Globus pallidus (tissue), 1 donor: ENCODE data around the gene SOCS4.
"Not testable (repeated sequence)": the region's sequence is repeated elsewhere in the genome, so short reads cannot be mapped to it uniquely, and the experiment has no call there.

Experiments
- DNase-seq: peaks from one replicate; pipeline ENCODE4 v3.0.0-alpha.2; 2015; ENCODE audit warnings: low spot score

Gene SOCS4, protein sequence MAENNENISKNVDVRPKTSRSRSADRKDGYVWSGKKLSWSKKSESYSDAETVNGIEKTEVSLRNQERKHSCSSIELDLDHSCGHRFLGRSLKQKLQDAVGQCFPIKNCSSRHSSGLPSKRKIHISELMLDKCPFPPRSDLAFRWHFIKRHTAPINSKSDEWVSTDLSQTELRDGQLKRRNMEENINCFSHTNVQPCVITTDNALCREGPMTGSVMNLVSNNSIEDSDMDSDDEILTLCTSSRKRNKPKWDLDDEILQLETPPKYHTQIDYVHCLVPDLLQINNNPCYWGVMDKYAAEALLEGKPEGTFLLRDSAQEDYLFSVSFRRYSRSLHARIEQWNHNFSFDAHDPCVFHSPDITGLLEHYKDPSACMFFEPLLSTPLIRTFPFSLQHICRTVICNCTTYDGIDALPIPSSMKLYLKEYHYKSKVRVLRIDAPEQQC

GRCh38 chr14:55026793-55027561 lies at the start of gene SOCS4, which contains the start of gene WDHD1:
Gene SOCS4, plus strand, starts transcription at chr14:55027236. Its CDS starts 15,806 bp downstream, at chr14:55043042.
Gene WDHD1, minus strand, starts transcription at chr14:55027099. Its CDS starts 312 bp downstream, at chr14:55026787.
- peak; percentile 92 for DNase-seq

- DNase-seq = no peak
Measured at GRCh38 chr14:54979039-54979438, 48.0 kb upstream of the SOCS4 start.

GRCh38 chr14:54981698-54982097 lies 45.3 kb upstream of the SOCS4 start:
- DNase-seq = no peak

DNA sequence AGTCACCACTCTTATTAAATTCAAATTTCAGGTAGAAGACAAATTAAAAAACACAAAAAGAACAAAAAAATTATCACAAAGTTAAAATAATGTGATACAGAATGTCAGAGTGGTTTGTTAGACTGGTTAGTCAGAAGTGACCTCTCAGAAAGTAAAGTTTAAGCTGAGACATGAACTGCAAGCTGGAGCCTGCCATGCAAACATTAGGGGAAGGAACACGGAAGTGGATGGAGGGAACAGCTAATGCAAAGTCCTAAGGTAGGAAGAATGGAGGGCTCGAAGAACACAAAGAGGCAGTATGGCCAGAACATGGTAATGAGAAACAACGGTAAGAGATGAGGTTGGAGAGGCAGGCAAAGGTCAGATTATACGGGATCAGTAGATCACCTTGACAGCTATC lies 41.9 kb upstream of the SOCS4 start:
- no peak for DNase-seq

GRCh38 chr14:55000381-55000780 lies 26.7 kb upstream of the SOCS4 start:
- DNase-seq = no peak

DNA sequence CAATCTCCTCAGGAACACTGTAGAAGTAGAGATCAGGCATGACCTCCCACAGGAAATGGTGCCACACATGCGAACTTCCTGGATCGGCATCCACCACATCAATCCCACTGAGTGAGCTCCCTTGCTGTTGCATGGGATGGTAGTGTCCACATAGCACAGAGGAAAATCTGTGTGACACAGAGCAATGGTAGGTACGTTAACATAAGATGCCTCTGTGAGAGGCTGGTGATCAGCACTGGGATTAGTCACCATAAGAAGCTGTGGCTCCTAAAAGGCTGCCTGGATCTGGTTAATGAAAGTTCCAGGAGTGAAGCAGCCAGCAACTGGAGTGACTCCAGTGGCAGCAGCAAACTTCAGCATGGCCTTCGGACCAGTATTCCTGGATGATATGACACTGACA lies 22.0 kb upstream of the SOCS4 start:
- no peak for DNase-seq

- no peak for DNase-seq
Measured at GRCh38 chr14:55015006-55015405, 12.0 kb upstream of the SOCS4 start.

DNA sequence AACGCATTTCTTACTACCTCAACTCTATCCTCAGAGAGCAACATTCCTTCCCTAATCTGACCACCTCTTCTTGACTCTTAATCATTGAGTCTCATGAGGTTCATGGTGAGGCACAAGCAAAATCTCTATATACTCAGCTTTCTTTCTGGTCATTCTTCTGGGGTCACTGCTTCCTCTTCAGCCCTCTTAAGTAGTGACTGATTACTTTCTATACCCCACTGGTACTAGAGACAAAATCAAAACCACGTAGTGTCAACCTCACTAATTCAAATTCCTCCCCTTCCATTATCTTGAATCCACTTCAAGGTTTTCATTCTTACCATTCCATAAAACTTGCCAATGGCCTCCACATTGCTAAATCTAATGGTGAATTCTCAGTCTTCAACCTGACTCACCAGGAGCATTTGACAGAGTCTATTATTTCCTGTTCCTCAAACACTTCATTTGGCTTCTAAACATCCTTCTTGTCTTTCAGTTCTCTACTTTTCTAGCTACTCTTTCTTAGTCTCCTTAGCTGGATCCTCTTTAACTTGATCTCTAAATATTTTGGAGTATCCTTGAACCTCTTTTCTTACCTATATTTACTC lies 7.0 kb upstream of the SOCS4 start:
- no peak for DNase-seq

GRCh38 chr14:55024365-55024764 lies 2.7 kb upstream of the SOCS4 start:
- not testable (repeated sequence) for DNase-seq

DNA sequence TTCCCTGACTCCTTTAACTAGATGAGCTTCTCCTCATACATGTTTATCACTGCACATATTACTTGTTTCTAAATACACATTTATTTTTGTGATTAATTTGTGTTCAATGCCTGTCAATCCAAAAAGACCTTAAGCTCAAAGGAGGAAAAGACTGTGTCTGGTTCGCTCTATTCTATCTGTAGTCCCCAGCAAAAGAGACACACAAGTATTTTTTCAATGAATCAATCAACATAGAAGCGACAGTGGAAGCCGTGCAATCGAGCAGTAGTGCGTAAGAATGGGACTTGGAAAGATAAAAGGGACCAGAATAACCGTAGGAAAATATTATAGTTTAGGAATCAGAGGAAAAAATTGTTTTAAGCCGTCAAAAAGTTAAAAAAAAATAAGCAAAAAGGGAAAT lies 1.1 kb upstream of the SOCS4 start:
- DNase-seq = no peak

- DNase-seq = no peak
Measured at GRCh38 chr14:55026441-55026792, 619 bp upstream of the SOCS4 start.

GRCh38 chr14:55028066-55028465 lies 1.0 kb downstream of the SOCS4 start:
- no peak for DNase-seq

GRCh38 chr14:55028476-55028875 lies 1.4 kb downstream of the SOCS4 start:
- no peak for DNase-seq

DNA sequence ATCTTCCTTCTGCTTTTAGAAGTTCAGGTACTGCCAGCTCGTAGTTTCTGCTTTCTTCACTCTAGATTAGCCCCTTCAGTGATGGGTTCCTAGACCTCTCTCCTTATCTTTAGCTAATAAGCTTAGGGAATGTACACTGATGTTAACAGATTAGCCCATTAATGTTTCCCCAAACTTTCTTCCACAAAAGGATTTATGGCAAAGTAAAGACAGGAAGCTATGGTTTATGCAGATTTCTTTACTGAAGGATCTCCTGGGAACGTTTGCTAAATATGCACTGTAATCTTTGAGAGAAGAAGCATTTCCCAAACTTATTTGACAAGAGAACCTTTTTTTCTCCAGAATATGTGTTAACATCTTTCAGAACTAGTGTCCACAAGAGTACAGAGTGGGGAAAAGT lies 4.2 kb downstream of the SOCS4 start:
- no peak for DNase-seq

DNA sequence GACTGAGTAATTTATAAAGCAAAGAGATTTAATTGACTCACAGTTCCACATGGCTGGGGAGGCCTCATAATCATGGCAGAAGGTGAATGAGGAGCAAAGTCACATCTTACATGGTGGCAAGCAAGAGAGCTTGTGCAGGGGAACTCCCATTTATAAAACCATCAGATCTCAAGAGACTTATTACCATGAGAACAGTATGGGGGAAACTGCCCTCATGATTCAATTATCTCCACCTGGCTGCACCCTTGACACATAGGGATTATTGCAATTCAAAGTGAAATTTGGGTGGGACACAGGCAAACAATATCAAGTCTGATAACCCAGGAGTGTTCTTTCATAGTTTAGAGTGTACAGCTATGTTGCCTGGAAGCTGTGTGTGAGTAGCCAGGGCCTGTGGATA lies 11.0 kb downstream of the SOCS4 start:
- not testable (repeated sequence) for DNase-seq

DNA sequence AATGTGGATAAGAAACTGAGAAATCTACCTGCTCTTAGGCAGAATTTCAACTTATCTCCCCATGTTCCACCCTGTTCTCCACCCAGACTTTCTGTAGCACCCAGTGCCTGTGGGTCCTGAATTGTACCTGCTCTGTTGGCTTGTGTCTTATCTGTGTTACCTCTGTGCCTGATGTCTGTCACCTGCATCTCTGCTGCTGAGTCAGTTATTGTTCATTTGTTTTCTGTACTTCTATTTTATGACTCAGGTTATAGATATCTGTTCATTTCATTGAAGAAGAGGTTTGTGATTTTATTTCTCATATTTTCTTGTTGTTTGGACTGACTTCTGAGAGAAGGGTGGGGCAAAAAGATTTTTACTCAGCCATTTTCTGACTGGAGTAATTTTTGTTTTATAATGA lies 11.7 kb downstream of the SOCS4 start:
- no peak for DNase-seq

DNA sequence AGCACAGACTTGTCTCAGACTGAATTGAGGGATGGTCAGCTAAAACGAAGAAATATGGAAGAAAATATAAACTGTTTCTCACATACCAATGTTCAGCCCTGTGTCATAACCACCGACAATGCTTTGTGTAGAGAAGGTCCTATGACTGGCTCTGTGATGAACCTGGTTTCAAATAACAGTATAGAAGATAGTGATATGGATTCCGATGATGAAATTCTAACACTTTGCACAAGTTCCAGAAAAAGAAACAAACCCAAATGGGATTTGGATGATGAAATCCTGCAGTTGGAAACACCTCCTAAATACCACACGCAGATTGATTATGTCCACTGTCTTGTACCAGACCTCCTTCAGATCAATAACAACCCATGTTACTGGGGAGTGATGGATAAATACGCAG lies 16.5 kb downstream of the SOCS4 start:
- no peak for DNase-seq

GRCh38 chr14:55045087-55045486 lies 18.1 kb downstream of the SOCS4 start:
- DNase-seq = no peak

DNA sequence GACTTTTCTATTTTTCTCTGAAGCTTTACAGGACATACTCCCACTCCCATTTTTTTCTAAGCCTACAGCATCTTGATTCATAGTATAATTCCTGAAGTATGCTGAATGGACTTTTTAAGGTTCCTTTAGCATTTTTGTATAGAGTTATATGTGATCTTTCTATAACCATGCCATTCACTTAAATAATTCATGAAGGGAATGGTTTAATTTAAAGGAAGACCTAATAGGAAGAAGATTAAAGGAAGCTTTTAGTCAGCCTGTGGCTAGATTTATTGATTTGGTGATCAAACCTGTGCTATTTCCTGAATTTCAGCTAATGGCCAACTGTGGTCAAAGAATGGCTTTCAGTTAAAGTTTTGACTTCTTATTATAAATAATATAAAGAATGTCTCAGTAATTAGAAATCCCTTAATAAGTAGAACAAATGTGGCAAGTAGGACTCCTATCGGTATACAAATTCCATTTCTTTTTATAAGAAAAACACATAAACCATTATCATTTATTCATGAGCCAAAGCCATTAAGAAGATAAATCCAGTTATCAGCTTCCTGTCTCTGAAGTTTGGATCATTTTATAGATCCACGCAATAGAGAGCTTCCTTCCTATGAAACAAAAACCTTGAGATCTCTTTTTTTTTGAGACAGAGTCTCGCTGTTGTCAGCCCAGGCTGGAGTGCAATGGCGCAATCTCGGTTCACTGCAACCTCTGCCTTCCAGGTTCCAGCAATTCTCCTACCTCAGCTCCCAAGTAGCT lies 20.4 kb downstream of the SOCS4 start:
- DNase-seq = no peak

DNA sequence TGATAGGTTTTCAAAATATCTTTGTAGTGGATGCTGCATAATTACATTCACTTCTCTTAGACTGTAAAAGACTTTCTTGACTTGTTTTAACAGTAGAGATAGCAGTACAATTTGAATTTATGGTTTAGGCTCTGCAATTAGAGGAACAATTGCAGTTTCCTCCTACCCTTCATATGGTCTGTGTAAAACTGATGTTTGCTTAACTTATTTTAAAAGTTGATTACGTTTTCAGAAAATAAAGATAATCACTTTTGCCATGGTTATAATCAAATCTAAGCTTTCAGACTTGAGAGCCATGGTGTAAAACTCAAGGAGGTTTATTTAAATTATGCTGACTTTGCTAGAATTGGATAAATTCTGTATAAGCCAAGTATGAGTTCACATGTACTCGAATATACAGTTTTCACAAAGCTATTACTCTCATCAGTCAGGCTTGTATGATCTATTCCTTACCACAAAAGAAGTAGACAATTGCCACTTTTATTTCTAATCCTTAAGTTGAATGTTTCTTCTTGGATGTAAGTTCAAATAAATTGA lies 21.9 kb downstream of the SOCS4 start:
- no peak for DNase-seq

- DNase-seq = no peak
Measured at GRCh38 chr14:55051165-55051422, 24.1 kb downstream of the SOCS4 start.
